Duodenal mucosa (tissue), 2 donors: ENCODE results near the gene ZFYVE21.

Source experiments
- H3K27ac ChIP-seq: one replicate; pipeline ENCODE4 v1.7.0; 2013; ENCODE audit warnings: low read depth, low read length
- H3K27me3 ChIP-seq, 2 donors: one replicate each; pipeline ENCODE4 v1.7.0; 2013; ENCODE audit warnings: low read length in 2 of 2, control low read depth in 1 of 2; ENCODE audit not compliant: insufficient read depth in 2 of 2, control insufficient read depth in 1 of 2
- H3K36me3 ChIP-seq, 2 donors: one replicate each; pipeline ENCODE4 v1.7.0; 2013; ENCODE audit warnings: low read length in 2 of 2, control low read depth in 1 of 2; ENCODE audit not compliant: insufficient read depth in 2 of 2, control insufficient read depth in 1 of 2
- H3K4me1 ChIP-seq, 2 donors: one replicate each; pipeline ENCODE4 v1.7.0; 2013; ENCODE audit warnings: low read length in 2 of 2, control low read depth in 1 of 2; ENCODE audit not compliant: insufficient read depth in 2 of 2, control insufficient read depth in 1 of 2
- H3K4me3 ChIP-seq, 2 donors: one replicate each; pipeline ENCODE4 v1.7.0; 2013; ENCODE audit warnings: low read length in 2 of 2, low read depth in 1 of 2
- H3K9ac ChIP-seq, 2 donors: one replicate each; pipeline ENCODE4 v1.7.0; 2013; ENCODE audit warnings: low read length in 2 of 2, low read depth in 1 of 2
- H3K9me3 ChIP-seq, 2 donors: one replicate each; pipeline ENCODE4 v1.7.0; 2013; ENCODE audit warnings: low read length in 2 of 2, control low read depth in 1 of 2; ENCODE audit not compliant: control insufficient read depth in 1 of 2

The ZFYVE21 gene

GRCh38 chr14:103683139-103683538 lies 32.5 kb upstream of the ZFYVE21 start:
- Histone ChIP-seq H3K9me3 (no peaks in the 10 kb centered on the region), H3K36me3 (peaks cover 50 to 88% of the 10 kb centered on the region in 2 donors), H3K27me3 (no peaks in the 10 kb centered on the region), H3K4me1 (peaks cover 0 to 3% of the 10 kb centered on the region in 2 donors), H3K27ac (no peak overlapping the region), H3K4me3 (no peak overlapping the region), H3K9ac (no peak overlapping the region)

GRCh38 chr14:103684471-103684870 lies 31.1 kb upstream of the ZFYVE21 start:
- peaks cover 46 to 85% of the 10 kb centered on the region in 2 donors for H3K36me3 ChIP-seq
- no peak overlapping the region for H3K27ac ChIP-seq
- no peaks in the 10 kb centered on the region for H3K9me3 ChIP-seq
- no peaks in the 10 kb centered on the region for H3K4me1 ChIP-seq
- H3K9ac ChIP-seq: no peak overlapping the region
- H3K27me3 ChIP-seq: no peaks in the 10 kb centered on the region
- no peak overlapping the region for H3K4me3 ChIP-seq

DNA sequence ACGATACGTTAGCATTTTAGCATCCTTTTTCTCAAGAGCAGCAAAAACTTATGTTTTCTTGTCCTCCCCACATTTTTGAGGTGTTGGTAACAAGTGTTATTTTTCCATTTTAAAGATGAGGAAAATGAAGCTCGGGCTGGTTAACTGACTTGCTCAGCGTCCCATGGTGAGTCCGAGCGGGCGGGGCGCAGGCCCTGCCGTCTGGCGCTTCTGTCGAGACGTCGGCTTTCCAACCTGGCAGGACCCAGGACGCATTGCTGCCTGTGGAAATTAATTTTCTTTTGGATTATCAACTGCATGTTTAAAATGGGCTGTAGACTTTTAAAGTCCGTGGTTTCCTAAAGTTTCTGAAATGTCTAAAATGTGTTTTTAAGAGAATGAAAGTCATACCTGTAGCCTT lies 30.7 kb upstream of the ZFYVE21 start:
- Histone ChIP-seq H3K9ac (no peak overlapping the region), H3K4me3 (no peak overlapping the region), H3K36me3 (peaks cover 42 to 82% of the 10 kb centered on the region in 2 donors), H3K27ac (no peak overlapping the region), H3K9me3 (no peaks in the 10 kb centered on the region), H3K4me1 (no peaks in the 10 kb centered on the region), H3K27me3 (no peaks in the 10 kb centered on the region)

- Histone ChIP-seq H3K9ac (no peak overlapping the region), H3K27me3 (no peaks in the 10 kb centered on the region), H3K9me3 (no peaks in the 10 kb centered on the region), H3K36me3 (peaks cover 38 to 83% of the 10 kb centered on the region in 2 donors), H3K4me1 (no peaks in the 10 kb centered on the region), H3K27ac (no peak overlapping the region), H3K4me3 (no peak overlapping the region)
Observed at GRCh38 chr14:103685276-103686211, 30.1 kb upstream of the ZFYVE21 start.

DNA sequence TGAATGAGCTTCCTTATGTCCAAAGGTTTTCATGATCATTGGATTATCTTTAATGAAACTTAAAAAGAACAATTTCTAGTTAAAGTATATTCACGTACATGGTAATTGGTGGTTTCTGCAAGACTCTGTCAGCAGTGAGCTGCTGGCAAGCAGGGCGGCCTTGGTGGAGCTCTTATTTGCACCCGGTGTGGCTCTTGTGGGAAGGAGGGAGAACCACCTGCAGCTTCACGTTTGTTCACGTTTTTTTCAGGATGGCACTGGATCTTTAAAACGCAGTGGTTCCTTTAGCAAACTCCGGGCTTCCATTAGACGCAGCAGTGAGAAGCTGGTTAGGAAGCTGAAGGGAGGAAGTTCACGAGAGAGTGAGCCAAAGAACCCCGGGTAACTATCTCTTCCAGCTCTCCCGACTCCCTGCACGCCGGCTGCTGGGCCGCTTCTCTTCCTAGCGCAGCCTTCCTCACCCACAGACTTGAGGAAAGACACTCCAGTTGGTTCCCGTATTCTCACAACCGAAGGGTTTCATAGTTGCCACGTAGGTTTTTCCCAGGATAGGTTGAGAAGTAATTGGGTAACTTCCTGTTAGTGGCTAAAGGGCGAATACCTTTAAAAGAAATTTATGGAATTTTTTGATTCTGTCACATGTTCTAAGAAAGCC lies 28.7 kb upstream of the ZFYVE21 start:
- H3K9me3 ChIP-seq: no peaks in the 10 kb centered on the region
- H3K36me3 ChIP-seq: peaks cover 35 to 77% of the 10 kb centered on the region in 2 donors
- H3K27ac ChIP-seq: no peak overlapping the region
- H3K4me1 ChIP-seq: no peaks in the 10 kb centered on the region
- H3K9ac ChIP-seq: no peak overlapping the region
- H3K27me3 ChIP-seq: no peaks in the 10 kb centered on the region
- no peak overlapping the region for H3K4me3 ChIP-seq

DNA sequence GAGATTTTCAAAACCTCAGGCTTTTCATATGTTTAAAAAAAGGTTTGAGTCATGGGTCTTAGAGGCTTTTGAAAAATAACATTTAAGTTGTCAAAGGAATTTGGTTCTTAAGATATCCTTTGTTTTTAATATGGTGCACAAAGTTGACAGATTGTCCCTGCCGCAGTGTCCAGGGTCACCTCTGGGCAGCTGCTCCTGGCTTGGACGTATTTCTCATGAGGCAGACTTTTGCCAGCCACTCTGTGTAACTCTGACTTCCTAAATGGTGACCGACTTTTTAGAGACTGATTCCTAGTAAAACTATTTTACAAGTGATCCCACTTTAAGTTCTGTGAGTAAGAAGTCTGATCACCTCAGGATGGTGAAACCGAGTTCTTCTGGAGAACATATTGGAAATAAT lies 27.9 kb upstream of the ZFYVE21 start:
- H3K4me3 ChIP-seq: no peak overlapping the region
- H3K4me1 ChIP-seq: peaks cover 0 to under 1% of the 10 kb centered on the region in 2 donors
- peaks cover 37 to 78% of the 10 kb centered on the region in 2 donors for H3K36me3 ChIP-seq
- no peak overlapping the region for H3K27ac ChIP-seq
- H3K9me3 ChIP-seq: no peaks in the 10 kb centered on the region
- no peak overlapping the region for H3K9ac ChIP-seq
- H3K27me3 ChIP-seq: no peaks in the 10 kb centered on the region

DNA sequence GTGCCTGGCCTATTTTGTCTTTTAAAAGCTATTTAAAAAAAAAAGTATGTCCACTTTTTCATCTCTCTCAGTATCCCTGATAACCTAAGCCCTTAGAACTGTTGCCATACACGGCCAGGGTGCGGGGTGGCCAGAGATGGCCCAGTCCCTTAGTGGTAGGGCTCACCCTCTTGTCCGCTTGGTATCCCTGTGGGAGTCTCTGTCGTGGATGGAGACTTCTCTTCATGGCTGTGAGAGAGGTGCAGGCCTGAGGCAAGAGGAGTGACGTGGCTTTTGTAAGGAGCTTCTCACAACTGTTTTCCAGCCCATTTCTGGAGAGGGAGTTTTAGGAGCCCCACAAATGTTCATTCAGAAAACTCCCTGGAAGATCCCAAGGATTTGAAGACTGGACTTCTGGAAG lies 27.2 kb upstream of the ZFYVE21 start:
- H3K36me3 ChIP-seq: peaks cover 31 to 78% of the 10 kb centered on the region in 2 donors

GRCh38 chr14:103688906-103689902 lies 26.4 kb upstream of the ZFYVE21 start:
- Histone ChIP-seq H3K27ac (no peak overlapping the region), H3K27me3 (no peaks in the 10 kb centered on the region), H3K9me3 (no peaks in the 10 kb centered on the region), H3K36me3 (peaks cover 35 to 81% of the 10 kb centered on the region in 2 donors), H3K4me3 (no peak overlapping the region), H3K4me1 (peaks cover 6 to 9% of the 10 kb centered on the region in 2 donors), H3K9ac (no peak overlapping the region)

More for the DNA sequence above, 27.2 kb upstream of the ZFYVE21 start:
- H3K27me3 ChIP-seq: no peaks in the 10 kb centered on the region
- H3K4me1 ChIP-seq: peaks cover 3 to 8% of the 10 kb centered on the region in 2 donors
- H3K4me3 ChIP-seq: no peak overlapping the region
- no peak overlapping the region for H3K27ac ChIP-seq
- no peak overlapping the region for H3K9ac ChIP-seq
- no peaks in the 10 kb centered on the region for H3K9me3 ChIP-seq

GRCh38 chr14:103690332-103690731 lies 25.3 kb upstream of the ZFYVE21 start:
- peaks cover 6 to 9% of the 10 kb centered on the region in 2 donors for H3K4me1 ChIP-seq
- peaks cover 39 to 76% of the 10 kb centered on the region in 2 donors for H3K36me3 ChIP-seq
- H3K27ac ChIP-seq: no peak overlapping the region
- no peak overlapping the region for H3K4me3 ChIP-seq
- no peaks in the 10 kb centered on the region for H3K9me3 ChIP-seq
- no peaks in the 10 kb centered on the region for H3K27me3 ChIP-seq
- H3K9ac ChIP-seq: no peak overlapping the region
